ENCODE data around the gene PTPRS.

DNA sequence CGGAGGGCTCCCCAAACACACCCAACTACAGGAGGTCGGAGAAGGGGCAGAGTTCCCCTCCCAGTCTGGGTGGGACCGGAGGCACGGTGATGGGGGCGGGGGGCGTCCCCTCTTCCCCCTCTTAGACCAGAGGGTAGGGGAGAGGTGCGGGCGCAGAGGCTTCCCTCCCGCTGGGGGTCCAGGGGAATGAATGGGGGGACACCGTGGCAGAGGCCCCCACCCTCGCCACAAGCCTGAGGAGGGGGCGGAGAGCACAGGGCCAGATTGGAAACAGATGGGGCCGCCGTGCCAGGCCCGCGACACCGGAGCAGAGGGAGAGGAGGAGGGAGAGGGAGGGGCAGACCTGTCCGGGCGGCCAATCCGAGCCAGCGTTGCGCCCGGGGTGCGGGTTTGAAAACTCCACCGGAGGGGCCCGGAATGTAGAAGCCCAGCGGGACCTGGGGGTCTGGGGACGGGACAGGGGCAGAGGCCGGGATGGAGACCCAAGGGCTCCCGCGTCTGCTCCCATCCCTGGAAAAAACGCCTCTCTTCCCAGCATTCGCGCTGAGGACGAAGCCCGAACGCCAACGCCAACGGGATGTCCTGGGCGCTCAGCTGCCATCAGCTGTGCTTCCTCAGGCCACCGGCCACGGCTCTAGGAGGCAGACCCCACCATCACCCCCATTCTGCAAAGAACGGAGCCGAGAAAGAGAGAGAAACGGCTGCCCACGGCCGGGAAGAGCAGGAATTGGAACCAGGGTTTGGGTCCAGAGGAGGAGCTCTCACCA lies 46.8 kb downstream of the PTPRS start:
- TF ChIP-seq YY1 (IDR thresholded peaks at IDR 0.05; ENCODE audit: insufficient read depth, insufficient read length) (no peak), SUZ12 (IDR thresholded peaks at IDR 0.05; ENCODE audit: extremely low read depth, insufficient read depth, insufficient read length) (no peak), ZNF274 (IDR thresholded peaks at IDR 0.05; ENCODE audit: low read depth, low read length) (no peak)
